H9 (cell line): ENCODE data around the gene ZNF664. TPM values are rescaled to one million over a fixed set of nuclear protein-coding genes. Genes with fewer than 3 reads are reported as not detected.

Experiments
- DNase-seq: peaks from one replicate; pipeline ENCODE4 v3.0.0-alpha.2; 2017
- H2AFZ ChIP-seq: one replicate; pipeline ENCODE4 v1.6.1; 2013; ENCODE audit warnings: mild to moderate bottlenecking, low read length, control low read depth, moderate library complexity
- H2AK5ac ChIP-seq: 2 replicates; pipeline ENCODE4 v1.6.1; 2013; ENCODE audit warnings: low read length, control low read depth, mixed read lengths; ENCODE audit not compliant: insufficient read length
- H2BK120ac ChIP-seq: one replicate; pipeline ENCODE4 v1.6.1; 2013; ENCODE audit warnings: low read depth, mild to moderate bottlenecking, low read length, control low read depth, inconsistent platforms; ENCODE audit not compliant: poor library complexity, severe bottlenecking
- H2BK12ac ChIP-seq: 2 replicates; pipeline ENCODE4 v1.6.1; 2013; ENCODE audit warnings: low read length, control low read depth, mixed read lengths, low read depth; ENCODE audit not compliant: insufficient read length
- H2BK15ac ChIP-seq: 2 replicates; pipeline ENCODE4 v1.6.1; 2013; ENCODE audit warnings: low read depth, low read length, control low read depth
- H2BK20ac ChIP-seq: one replicate; pipeline ENCODE4 v1.6.1; 2013; ENCODE audit warnings: low read depth, mild to moderate bottlenecking, low read length, control low read depth, inconsistent platforms; ENCODE audit not compliant: poor library complexity, severe bottlenecking
- H2BK5ac ChIP-seq: 2 replicates; pipeline ENCODE4 v1.6.1; 2013; ENCODE audit warnings: low read length, control low read depth, mixed read lengths; ENCODE audit not compliant: insufficient read length
- H3K14ac ChIP-seq: 2 replicates; pipeline ENCODE4 v1.6.1; 2013; ENCODE audit warnings: low read length, control low read depth; ENCODE audit not compliant: insufficient read depth
- H3K18ac ChIP-seq: 2 replicates; pipeline ENCODE4 v1.6.1; 2013; ENCODE audit warnings: low read depth, mild to moderate bottlenecking, mixed read lengths, low read length, control low read depth; ENCODE audit not compliant: insufficient read length
- H3K23ac ChIP-seq: 2 replicates; pipeline ENCODE4 v1.6.1; 2013; ENCODE audit warnings: low read length, control low read depth, mixed read lengths, low read depth; ENCODE audit not compliant: insufficient read length
- H3K23me2 ChIP-seq: 2 replicates; pipeline ENCODE4 v1.6.1; 2013; ENCODE audit warnings: low read depth, mild to moderate bottlenecking, mixed read lengths, low read length, control low read depth; ENCODE audit not compliant: insufficient read length, poor library complexity, severe bottlenecking
- H3K27ac ChIP-seq: 2 replicates; pipeline ENCODE4 v1.5.1; 2013; ENCODE audit warnings: low read length, control low read depth, mixed read lengths, low read depth; ENCODE audit not compliant: insufficient read length
- H3K27me3 ChIP-seq: 2 replicates; pipeline ENCODE4 v1.6.1; 2013; ENCODE audit warnings: low read length, control low read depth, inconsistent platforms; ENCODE audit not compliant: insufficient read depth
- H3K4ac ChIP-seq: 2 replicates; pipeline ENCODE4 v1.6.1; 2013; ENCODE audit warnings: low read depth, mild to moderate bottlenecking, control low read depth, inconsistent platforms, low read length, moderate library complexity
- H3K4me1 ChIP-seq: 2 replicates; pipeline ENCODE4 v1.6.1; 2013; ENCODE audit warnings: low read length, control low read depth, inconsistent platforms; ENCODE audit not compliant: insufficient read depth
- H3K4me2 ChIP-seq: 2 replicates; pipeline ENCODE4 v1.6.1; 2013; ENCODE audit warnings: low read length, control low read depth, mixed read lengths; ENCODE audit not compliant: insufficient read length, insufficient read depth
- H3K56ac ChIP-seq: 2 replicates; pipeline ENCODE4 v1.6.1; 2013; ENCODE audit warnings: low read depth, mild to moderate bottlenecking, mixed read lengths, low read length, control low read depth; ENCODE audit not compliant: insufficient read length
- H3K79me1 ChIP-seq: 2 replicates; pipeline ENCODE4 v1.6.1; 2013; ENCODE audit warnings: low read depth, mild to moderate bottlenecking, moderate library complexity, low read length, control low read depth, inconsistent platforms; ENCODE audit not compliant: insufficient read depth, poor library complexity, severe bottlenecking
- H3K79me2 ChIP-seq: 2 replicates; pipeline ENCODE4 v1.6.1; 2013; ENCODE audit warnings: low read length, control low read depth, inconsistent platforms; ENCODE audit not compliant: insufficient read depth
- H3K9ac ChIP-seq: 2 replicates; pipeline ENCODE4 v1.6.1; 2013; ENCODE audit warnings: low read length, control low read depth, mixed read lengths; ENCODE audit not compliant: insufficient read length; ENCODE audit errors: extremely low read depth
- H3K9me3 ChIP-seq: one replicate; pipeline ENCODE4 v1.6.1; 2013; ENCODE audit warnings: low read depth, low read length, inconsistent platforms; ENCODE audit not compliant: control insufficient read depth
- H3T11ph ChIP-seq: one replicate; pipeline ENCODE4 v1.6.1; 2013; ENCODE audit warnings: mild to moderate bottlenecking, low read length, control low read depth, inconsistent platforms
- H4K20me1 ChIP-seq: one replicate; pipeline ENCODE4 v1.6.1; 2013; ENCODE audit not compliant: control insufficient read depth, insufficient read length, insufficient read depth
- H4K5ac ChIP-seq: 2 replicates; pipeline ENCODE4 v1.6.1; 2013; ENCODE audit warnings: low read depth, mild to moderate bottlenecking, mixed read lengths, low read length, control low read depth; ENCODE audit not compliant: insufficient read length
- H4K8ac ChIP-seq: replicated peaks from 2 replicates; pipeline ENCODE4 v1.6.1; 2013; ENCODE audit warnings: low read length, control low read depth, mixed read lengths, low read depth; ENCODE audit not compliant: insufficient read length
- H4K91ac ChIP-seq: 2 replicates; pipeline ENCODE4 v1.6.1; 2013; ENCODE audit warnings: low read depth, mild to moderate bottlenecking, moderate library complexity, mixed read lengths, low read length, control low read depth; ENCODE audit not compliant: insufficient read length
- H3K27ac Mint-ChIP-seq, 3 experiments: 2 replicates in 2 of 3; 3 replicates in 1 of 3; pipeline ENCODE4 v1.8.0; 2020 to 2021; ENCODE audit warnings: mixed read lengths in 3 of 3, mild to moderate bottlenecking in 1 of 3, moderate library complexity in 1 of 3
- H3K27me3 Mint-ChIP-seq: 2 replicates; pipeline ENCODE4 v1.8.0; 2021; ENCODE audit warnings: low read depth, mild to moderate bottlenecking, moderate library complexity, mixed read lengths
- H3K36me3 Mint-ChIP-seq, 3 experiments: 2 replicates in 2 of 3; 3 replicates in 1 of 3; pipeline ENCODE4 v1.8.0; 2020 to 2021; ENCODE audit warnings: low read depth in 3 of 3, mixed read lengths in 3 of 3; ENCODE audit not compliant: insufficient read depth in 1 of 3
- H3K4me1 Mint-ChIP-seq, 2 experiments: 2 replicates each; pipeline ENCODE4 v1.8.0; 2020; ENCODE audit warnings: mixed read lengths in 2 of 2
- H3K4me3 Mint-ChIP-seq, 2 experiments: 2 replicates in 1 of 2; 3 replicates in 1 of 2; pipeline ENCODE4 v1.8.0; 2020 to 2021; ENCODE audit warnings: mild to moderate bottlenecking in 2 of 2, mixed read lengths in 2 of 2, moderate library complexity in 1 of 2
- H3K9me3 Mint-ChIP-seq, 2 experiments: 2 replicates in 1 of 2; 3 replicates in 1 of 2; pipeline ENCODE4 v1.8.0; 2020; ENCODE audit warnings: mild to moderate bottlenecking in 2 of 2, mixed read lengths in 2 of 2, moderate library complexity in 1 of 2
- WGBS: extraction: QIAGEN DNeasy Blood & Tissue Kit; methylation state at CpG from one replicate; pipeline ENCODE4 v1.1.7; 2013; ENCODE audit warnings: missing lambda C conversion rate, low lambda C conversion rate, mixed read lengths; ENCODE audit not compliant: insufficient read length; ENCODE audit errors: extremely low coverage; 5-methylcytosine and 5-hydroxymethylcytosine counted together
- total RNA-seq: library from RNA; stranded (reverse); gene quantifications from 2 replicates; pipeline ENCODE4 v1.2.1, GENCODE V29; 2021
- TF ChIP-seq, protein P1 (sequence below): fragments of 200-600 bp; sonication (generic); conservative IDR thresholded peaks from 3 replicates; pipeline ENCODE4 v1.8.0; 2021; ENCODE audit warnings: antibody characterized with exemption, mild to moderate bottlenecking

The ZNF664 gene
- total RNA-seq, 1 experiment from 2014 or later: 29.5 TPM

DNA sequence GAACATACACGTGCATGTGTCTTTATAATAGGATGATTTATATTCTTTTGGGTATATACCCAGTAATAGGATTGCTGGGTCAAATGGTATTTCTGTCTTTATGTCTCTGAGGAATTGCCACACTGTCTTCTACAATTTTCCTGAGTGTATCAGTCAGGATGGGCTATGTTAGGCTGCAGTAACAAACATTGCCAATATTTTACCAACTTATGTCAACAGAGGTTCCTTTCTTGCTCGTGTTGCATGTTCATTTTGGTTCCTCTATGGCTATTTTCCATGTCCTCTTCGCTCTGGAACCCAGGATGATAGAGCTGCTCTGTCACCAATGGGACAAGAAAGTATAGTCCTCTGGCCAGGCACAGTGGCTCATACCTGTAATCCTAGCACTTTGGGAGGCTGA, 86.7 kb downstream of the ZNF664 start:
- no peak overlapping the region for H4K5ac ChIP-seq
- no peak overlapping the region for H2BK15ac ChIP-seq
- H3K23ac ChIP-seq: no peak overlapping the region
- no CpG with 5 or more reads among the region's 3 CpGs for WGBS
- no peak overlapping the region for H3K4ac ChIP-seq
- no peaks in the 10 kb centered on the region for H3K23me2 ChIP-seq
- H2AFZ ChIP-seq: no peak overlapping the region
- no peak overlapping the region for H3K56ac ChIP-seq
- H2BK120ac ChIP-seq: no peak overlapping the region
- H3K27ac ChIP-seq: no peak overlapping the region
- no peaks in the 10 kb centered on the region for H3K27me3 ChIP-seq
- H3K79me1 ChIP-seq: no peaks in the 10 kb centered on the region
- no peak overlapping the region for H4K91ac ChIP-seq
- no peak overlapping the region for H3K4me3 Mint-ChIP-seq
- H2BK5ac ChIP-seq: no peak overlapping the region
- H3K9me3 ChIP-seq: no peaks in the 10 kb centered on the region
- H3K4me1 Mint-ChIP-seq: no peaks in the 10 kb centered on the region
- H3K36me3 Mint-ChIP-seq: peaks cover 0 to 3% (median 3%) of the 10 kb centered on the region in 3 experiments; a peak in 2 of 7 replicates
- TF ChIP-seq, protein P1, sequence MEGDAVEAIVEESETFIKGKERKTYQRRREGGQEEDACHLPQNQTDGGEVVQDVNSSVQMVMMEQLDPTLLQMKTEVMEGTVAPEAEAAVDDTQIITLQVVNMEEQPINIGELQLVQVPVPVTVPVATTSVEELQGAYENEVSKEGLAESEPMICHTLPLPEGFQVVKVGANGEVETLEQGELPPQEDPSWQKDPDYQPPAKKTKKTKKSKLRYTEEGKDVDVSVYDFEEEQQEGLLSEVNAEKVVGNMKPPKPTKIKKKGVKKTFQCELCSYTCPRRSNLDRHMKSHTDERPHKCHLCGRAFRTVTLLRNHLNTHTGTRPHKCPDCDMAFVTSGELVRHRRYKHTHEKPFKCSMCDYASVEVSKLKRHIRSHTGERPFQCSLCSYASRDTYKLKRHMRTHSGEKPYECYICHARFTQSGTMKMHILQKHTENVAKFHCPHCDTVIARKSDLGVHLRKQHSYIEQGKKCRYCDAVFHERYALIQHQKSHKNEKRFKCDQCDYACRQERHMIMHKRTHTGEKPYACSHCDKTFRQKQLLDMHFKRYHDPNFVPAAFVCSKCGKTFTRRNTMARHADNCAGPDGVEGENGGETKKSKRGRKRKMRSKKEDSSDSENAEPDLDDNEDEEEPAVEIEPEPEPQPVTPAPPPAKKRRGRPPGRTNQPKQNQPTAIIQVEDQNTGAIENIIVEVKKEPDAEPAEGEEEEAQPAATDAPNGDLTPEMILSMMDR: no peak
- no peaks in the 10 kb centered on the region for H4K20me1 ChIP-seq
- H3K18ac ChIP-seq: no peak overlapping the region
- no peak overlapping the region for H2BK12ac ChIP-seq
- H3K9ac ChIP-seq: no peak overlapping the region
- H3T11ph ChIP-seq: no peak overlapping the region
- no peak overlapping the region for H2AK5ac ChIP-seq
- H3K27ac Mint-ChIP-seq: no peak overlapping the region
- H2BK20ac ChIP-seq: no peak overlapping the region
- no peak overlapping the region for H3K4me2 ChIP-seq
- no peaks in the 10 kb centered on the region for H3K79me2 ChIP-seq
- H3K14ac ChIP-seq: no peak overlapping the region
- H3K9me3 Mint-ChIP-seq: peaks cover 6 to 7% of the 10 kb centered on the region in 2 experiments; a peak in 2 of 5 replicates
- no peak for DNase-seq
- H3K4me1 ChIP-seq: no peaks in the 10 kb centered on the region
- H4K8ac ChIP-seq: no peak overlapping the region
- H3K27me3 Mint-ChIP-seq: peaks cover 9% of the 10 kb centered on the region; the same call in 1 of the 2 replicates

Other genes starting within 250 kb of the ZNF664 start
- 0.17 and 0.22 TPM in 2 replicates for gene DNAH10, start 210.9 kb upstream of the ZNF664 start, total RNA-seq
- gene CCDC92, start 384 bp upstream of the ZNF664 start, total RNA-seq: 1.0 and 1.3 TPM in 2 replicates